ENCODE data around the gene SEMA7A.

- TF ChIP-seq EZH2phosphoT487 (IDR thresholded peaks at IDR 0.05; ENCODE audit: low read depth, severe bottlenecking, unreplicated experiment): no peak
- TF ChIP-seq CTCF (IDR thresholded peaks at IDR 0.05; ENCODE audit: poor library complexity): peak; percentile 96
Observed at GRCh38 chr15:74438721-74439316, 5.1 kb upstream of the SEMA7A start.

Data from hepatocyte (in vitro differentiated cells).